ENCODE measurements around the gene RANGRF. TPM values are rescaled to one million over a fixed set of nuclear protein-coding genes. Genes with fewer than 3 reads are reported as not detected.

RANGRF gene
- total and polyA plus RNA-seq, 2 donors = 29.0 to 51.3 TPM

DNA sequence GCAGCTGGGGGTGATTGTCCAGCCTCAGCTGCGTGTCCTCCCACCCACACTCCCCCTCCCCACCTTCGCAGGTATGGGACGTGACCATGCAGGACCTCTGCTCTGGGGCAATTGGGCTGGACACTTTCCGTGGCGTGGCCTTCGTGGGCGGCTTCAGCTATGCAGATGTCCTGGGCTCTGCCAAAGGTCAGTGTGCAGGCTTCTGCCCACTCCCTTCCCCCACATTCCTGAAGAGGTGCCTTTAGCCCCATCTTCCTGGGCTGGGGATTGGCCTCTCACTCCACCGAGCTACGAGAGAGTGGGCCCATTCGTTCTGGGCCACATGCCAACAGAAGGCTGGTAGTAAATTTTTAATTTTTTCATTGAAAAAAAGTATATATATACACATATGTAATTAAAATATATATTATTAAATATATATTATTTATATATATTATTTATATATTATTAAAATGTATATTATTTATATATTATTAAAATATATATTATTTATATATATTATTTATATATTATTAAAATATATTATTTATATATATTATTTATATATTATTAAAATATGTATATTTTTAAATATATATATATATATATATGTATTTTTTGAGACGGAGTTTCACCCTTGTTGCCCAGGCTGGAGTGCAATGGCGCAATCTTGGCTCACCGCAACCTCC, 20.9 kb upstream of the RANGRF start:
- DNase-seq (ENCODE audit: low read depth in 6 of 9, low spot score in 9 of 9) = no peak
- no peaks in the 10 kb centered on the region for H3K27me3 ChIP-seq (ENCODE audit: control insufficient read depth in 2 of 2, insufficient read depth in 1 of 2, low read length in 1 of 2)
- no peak overlapping the region for H3K27ac ChIP-seq (ENCODE audit: low read depth in 1 of 2, low read length in 1 of 2)
- 97% methylated on average over 13 of the region's 13 CpGs for WGBS
- no peak overlapping the region for H3K4me3 ChIP-seq (ENCODE audit: low read length in 2 of 2)
- peaks cover 60 to 64% of the 10 kb centered on the region in 2 donors for H3K36me3 ChIP-seq (ENCODE audit: control insufficient read depth in 2 of 2, insufficient read depth in 2 of 2, low read length in 1 of 2)
- no peaks in the 10 kb centered on the region for H3K4me1 ChIP-seq (ENCODE audit: control insufficient read depth in 2 of 2, insufficient read depth in 2 of 2, low read length in 2 of 2)
- no peaks in the 10 kb centered on the region for H3K9me3 ChIP-seq (ENCODE audit: control insufficient read depth in 2 of 2, insufficient read depth in 1 of 2, low read length in 1 of 2)

DNA sequence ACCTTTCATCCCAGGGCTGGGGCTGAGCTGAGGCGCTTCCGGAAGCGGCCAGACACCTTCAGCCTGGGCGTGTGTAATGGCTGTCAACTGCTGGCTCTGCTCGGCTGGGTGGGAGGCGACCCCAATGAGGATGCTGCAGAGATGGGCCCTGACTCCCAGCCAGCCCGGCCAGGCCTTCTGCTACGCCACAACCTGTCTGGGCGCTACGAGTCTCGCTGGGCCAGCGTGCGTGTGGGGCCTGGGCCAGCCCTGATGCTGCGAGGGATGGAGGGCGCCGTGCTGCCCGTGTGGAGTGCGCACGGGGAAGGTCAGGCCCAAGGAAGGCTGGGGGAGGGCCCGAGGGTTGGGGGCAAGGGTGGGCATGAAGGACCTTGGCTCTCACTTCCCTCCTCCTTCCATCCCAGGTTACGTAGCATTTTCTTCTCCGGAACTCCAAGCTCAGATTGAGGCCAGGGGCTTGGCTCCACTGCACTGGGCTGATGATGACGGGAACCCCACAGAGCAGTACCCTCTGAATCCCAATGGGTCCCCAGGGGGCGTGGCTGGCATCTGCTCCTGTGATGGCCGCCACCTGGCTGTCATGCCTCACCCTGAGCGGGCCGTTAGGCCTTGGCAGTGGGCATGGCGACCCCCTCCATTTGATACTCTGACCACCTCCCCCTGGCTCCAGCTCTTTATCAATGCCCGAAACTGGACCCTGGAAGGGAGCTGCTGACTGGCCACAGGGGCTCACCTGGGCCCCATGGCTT, 19.7 kb upstream of the RANGRF start:
- Histone ChIP-seq H3K4me1 (ENCODE audit: control insufficient read depth in 2 of 2, insufficient read depth in 2 of 2, low read length in 2 of 2) (no peaks in the 10 kb centered on the region), H3K9me3 (ENCODE audit: control insufficient read depth in 2 of 2, insufficient read depth in 1 of 2, low read length in 1 of 2) (no peaks in the 10 kb centered on the region), H3K4me3 (ENCODE audit: low read length in 2 of 2) (no peak overlapping the region), H3K27me3 (ENCODE audit: control insufficient read depth in 2 of 2, insufficient read depth in 1 of 2, low read length in 1 of 2) (no peaks in the 10 kb centered on the region), H3K36me3 (ENCODE audit: control insufficient read depth in 2 of 2, insufficient read depth in 2 of 2, low read length in 1 of 2) (peaks cover 49 to 53% of the 10 kb centered on the region in 2 donors), H3K27ac (ENCODE audit: low read depth in 1 of 2, low read length in 1 of 2) (no peak overlapping the region)
- no peak for DNase-seq (ENCODE audit: low read depth in 6 of 9, low spot score in 9 of 9)
- 97% methylated on average over 29 of the region's 29 CpGs for WGBS

DNA sequence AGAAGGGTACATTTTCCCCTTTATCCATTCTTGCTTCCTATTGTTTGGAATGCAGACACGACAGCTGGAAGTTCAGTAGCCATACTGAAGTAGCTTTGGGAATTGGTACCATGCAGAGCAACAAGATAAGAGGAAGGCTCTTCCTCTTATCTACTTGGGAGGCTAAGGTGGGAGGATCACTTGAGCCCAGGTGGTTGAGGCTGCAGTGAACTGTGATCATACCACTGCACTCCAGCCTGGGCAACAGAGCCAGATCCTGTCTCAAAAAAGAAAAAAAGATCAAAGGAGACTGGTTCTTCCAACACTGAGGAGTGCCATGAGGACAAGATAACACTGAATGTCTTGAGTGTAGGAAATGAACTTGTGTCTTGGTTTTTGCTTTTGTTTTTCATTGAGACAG, 16.0 kb upstream of the RANGRF start:
- 100% methylated on average over 1 of the region's 1 CpG for WGBS
- Histone ChIP-seq H3K36me3 (ENCODE audit: control insufficient read depth in 2 of 2, insufficient read depth in 2 of 2, low read length in 1 of 2) (peaks cover 17 to 21% of the 10 kb centered on the region in 2 donors), H3K4me1 (ENCODE audit: control insufficient read depth in 2 of 2, insufficient read depth in 2 of 2, low read length in 2 of 2) (no peaks in the 10 kb centered on the region), H3K4me3 (ENCODE audit: low read length in 2 of 2) (no peak overlapping the region), H3K27me3 (ENCODE audit: control insufficient read depth in 2 of 2, insufficient read depth in 1 of 2, low read length in 1 of 2) (no peaks in the 10 kb centered on the region), H3K27ac (ENCODE audit: low read depth in 1 of 2, low read length in 1 of 2) (no peak overlapping the region), H3K9me3 (ENCODE audit: control insufficient read depth in 2 of 2, insufficient read depth in 1 of 2, low read length in 1 of 2) (no peaks in the 10 kb centered on the region)
- DNase-seq (ENCODE audit: low read depth in 6 of 9, low spot score in 9 of 9) = no peak

DNA sequence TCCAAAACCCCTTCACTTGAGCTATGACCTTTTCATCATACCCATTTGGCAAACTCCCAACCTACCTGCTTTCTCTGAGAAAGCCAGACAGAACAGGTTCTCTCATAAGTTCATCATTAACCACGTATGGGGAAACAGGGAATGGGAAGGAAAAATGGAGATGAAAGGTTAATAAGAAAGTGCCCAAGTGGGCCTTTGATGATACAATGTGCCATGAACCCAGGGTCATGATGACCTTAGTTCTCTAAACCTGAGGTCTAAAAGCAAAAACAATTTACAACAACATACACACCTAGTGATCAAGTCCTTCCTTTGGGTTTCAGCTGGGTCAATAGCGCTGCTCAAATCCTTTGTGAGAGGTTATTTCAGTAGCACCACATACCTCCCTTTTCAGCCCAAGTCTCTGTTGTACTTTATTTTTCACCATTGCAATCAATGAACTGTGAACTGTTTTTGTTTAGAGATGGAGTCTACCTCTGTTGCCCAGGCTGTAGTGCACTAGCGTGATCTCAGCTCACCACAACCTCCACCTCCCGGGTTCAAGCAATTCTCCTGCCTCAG, 14.5 kb upstream of the RANGRF start:
- DNase-seq (ENCODE audit: low read depth in 6 of 9, low spot score in 9 of 9) = no peak
- Histone ChIP-seq H3K9me3 (ENCODE audit: control insufficient read depth in 2 of 2, insufficient read depth in 1 of 2, low read length in 1 of 2) (no peaks in the 10 kb centered on the region), H3K4me3 (ENCODE audit: low read length in 2 of 2) (no peak overlapping the region), H3K27ac (ENCODE audit: low read depth in 1 of 2, low read length in 1 of 2) (no peak overlapping the region), H3K27me3 (ENCODE audit: control insufficient read depth in 2 of 2, insufficient read depth in 1 of 2, low read length in 1 of 2) (no peaks in the 10 kb centered on the region), H3K4me1 (ENCODE audit: control insufficient read depth in 2 of 2, insufficient read depth in 2 of 2, low read length in 2 of 2) (no peaks in the 10 kb centered on the region), H3K36me3 (ENCODE audit: control insufficient read depth in 2 of 2, insufficient read depth in 2 of 2, low read length in 1 of 2) (peaks cover 8 to 16% of the 10 kb centered on the region in 2 donors)
- 98% methylated on average over 4 of the region's 4 CpGs for WGBS

DNA sequence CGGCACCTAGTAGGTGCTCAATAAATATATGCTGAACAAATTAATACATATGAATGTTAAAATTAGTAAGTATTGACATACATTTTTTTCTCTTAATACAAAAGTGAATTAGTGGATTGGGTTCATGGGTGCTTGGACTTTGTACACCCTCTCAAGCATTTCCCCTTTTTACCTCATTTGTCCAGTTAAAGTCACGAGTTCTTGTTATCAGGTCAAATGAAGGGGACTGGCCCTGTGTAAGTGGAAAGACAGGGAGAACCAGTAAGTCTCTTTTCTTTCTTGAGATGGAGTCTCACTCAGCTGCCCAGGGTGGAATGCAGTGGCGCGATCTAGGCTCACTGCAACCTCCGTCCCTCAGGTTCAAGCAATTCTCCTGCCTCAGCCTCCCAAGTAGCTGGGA, 13.7 kb upstream of the RANGRF start:
- Histone ChIP-seq H3K9me3 (ENCODE audit: control insufficient read depth in 2 of 2, insufficient read depth in 1 of 2, low read length in 1 of 2) (no peaks in the 10 kb centered on the region), H3K27ac (ENCODE audit: low read depth in 1 of 2, low read length in 1 of 2) (no peak overlapping the region), H3K36me3 (ENCODE audit: control insufficient read depth in 2 of 2, insufficient read depth in 2 of 2, low read length in 1 of 2) (peaks cover 0 to 8% of the 10 kb centered on the region in 2 donors), H3K4me1 (ENCODE audit: control insufficient read depth in 2 of 2, insufficient read depth in 2 of 2, low read length in 2 of 2) (no peaks in the 10 kb centered on the region), H3K4me3 (ENCODE audit: low read length in 2 of 2) (no peak overlapping the region), H3K27me3 (ENCODE audit: control insufficient read depth in 2 of 2, insufficient read depth in 1 of 2, low read length in 1 of 2) (no peaks in the 10 kb centered on the region)
- DNase-seq (ENCODE audit: low read depth in 6 of 9, low spot score in 9 of 9) = no peak
- 91% methylated on average over 5 of the region's 5 CpGs for WGBS

DNA sequence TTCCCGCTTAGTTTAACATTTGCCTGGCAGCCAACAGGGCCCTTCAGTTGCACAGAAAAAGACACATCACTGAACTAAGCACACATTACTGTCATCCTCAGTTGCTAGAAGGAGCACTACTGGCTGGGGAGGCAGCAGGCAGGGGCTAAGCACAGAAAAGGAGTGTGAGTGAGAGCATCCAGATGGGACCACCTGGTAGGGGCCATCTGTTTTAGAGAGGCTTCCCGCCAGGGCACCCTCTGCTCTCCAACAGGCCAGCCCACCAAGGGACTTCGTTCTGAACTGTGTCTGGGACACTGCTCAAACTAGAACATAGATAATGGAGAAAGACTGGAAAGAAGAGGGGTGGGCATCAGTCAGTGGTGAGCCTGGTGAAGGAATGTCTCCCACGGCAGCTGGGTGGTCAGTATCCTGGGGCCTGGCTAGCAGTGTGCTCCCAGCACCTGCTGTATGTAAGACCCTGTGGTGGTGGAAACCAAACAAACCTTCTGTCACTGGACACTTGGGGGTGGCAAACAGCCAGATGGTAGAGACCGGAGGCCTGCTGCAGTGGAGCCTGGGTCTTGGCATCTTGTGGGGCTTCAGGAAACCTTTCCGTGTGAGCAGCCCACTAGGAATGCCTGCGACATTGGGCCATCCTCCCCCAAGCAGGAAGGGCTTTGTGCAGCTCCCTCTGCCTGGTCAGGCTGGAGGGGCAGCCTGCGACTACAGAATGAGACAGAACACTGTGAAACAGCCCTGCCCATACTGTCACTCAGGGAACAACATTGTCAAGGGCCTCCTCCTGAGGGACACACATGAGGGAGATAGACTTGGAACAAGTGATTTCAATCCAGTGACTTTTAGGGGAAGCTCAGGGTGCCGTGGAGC, 12.8 kb upstream of the RANGRF start:
- H3K27ac ChIP-seq (ENCODE audit: low read depth in 1 of 2, low read length in 1 of 2) = no peak overlapping the region
- no peak overlapping the region for H3K4me3 ChIP-seq (ENCODE audit: low read length in 2 of 2)
- DNase-seq (ENCODE audit: low read depth in 6 of 9, low spot score in 9 of 9) = no peak
- WGBS = 97% methylated on average over 9 of the region's 9 CpGs
- H3K9me3 ChIP-seq (ENCODE audit: control insufficient read depth in 2 of 2, insufficient read depth in 1 of 2, low read length in 1 of 2) = no peaks in the 10 kb centered on the region
- peaks cover 0 to 4% of the 10 kb centered on the region in 2 donors for H3K36me3 ChIP-seq (ENCODE audit: control insufficient read depth in 2 of 2, insufficient read depth in 2 of 2, low read length in 1 of 2)
- H3K27me3 ChIP-seq (ENCODE audit: control insufficient read depth in 2 of 2, insufficient read depth in 1 of 2, low read length in 1 of 2) = no peaks in the 10 kb centered on the region
- H3K4me1 ChIP-seq (ENCODE audit: control insufficient read depth in 2 of 2, insufficient read depth in 2 of 2, low read length in 2 of 2) = no peaks in the 10 kb centered on the region

DNA sequence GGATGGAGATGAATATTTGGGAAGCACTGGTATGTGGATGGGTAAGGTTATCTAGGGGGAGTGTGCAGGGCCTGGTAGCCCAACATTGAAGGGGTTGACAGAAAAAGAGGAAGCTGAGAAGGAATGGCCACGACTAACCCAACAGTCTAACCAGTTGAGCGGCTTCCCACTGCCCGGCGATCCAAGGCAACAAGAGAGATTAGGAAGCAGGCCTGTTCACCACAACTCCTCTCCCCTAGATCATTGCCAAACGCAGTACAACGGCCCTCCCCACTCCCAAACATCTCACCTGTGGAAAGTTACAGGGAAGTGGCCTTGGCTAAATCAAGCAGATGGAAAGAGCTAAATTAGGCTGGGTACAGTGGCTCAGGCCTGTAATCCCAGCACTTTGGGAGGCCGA, 11.2 kb upstream of the RANGRF start:
- Histone ChIP-seq H3K36me3 (ENCODE audit: control insufficient read depth in 2 of 2, insufficient read depth in 2 of 2, low read length in 1 of 2) (no peaks in the 10 kb centered on the region), H3K27ac (ENCODE audit: low read depth in 1 of 2, low read length in 1 of 2) (no peak overlapping the region), H3K4me1 (ENCODE audit: control insufficient read depth in 2 of 2, insufficient read depth in 2 of 2, low read length in 2 of 2) (no peaks in the 10 kb centered on the region), H3K4me3 (ENCODE audit: low read length in 2 of 2) (no peak overlapping the region), H3K9me3 (ENCODE audit: control insufficient read depth in 2 of 2, insufficient read depth in 1 of 2, low read length in 1 of 2) (no peaks in the 10 kb centered on the region), H3K27me3 (ENCODE audit: control insufficient read depth in 2 of 2, insufficient read depth in 1 of 2, low read length in 1 of 2) (no peaks in the 10 kb centered on the region)
- no peak for DNase-seq (ENCODE audit: low read depth in 6 of 9, low spot score in 9 of 9)
- WGBS = 94% methylated on average over 7 of the region's 7 CpGs

DNA sequence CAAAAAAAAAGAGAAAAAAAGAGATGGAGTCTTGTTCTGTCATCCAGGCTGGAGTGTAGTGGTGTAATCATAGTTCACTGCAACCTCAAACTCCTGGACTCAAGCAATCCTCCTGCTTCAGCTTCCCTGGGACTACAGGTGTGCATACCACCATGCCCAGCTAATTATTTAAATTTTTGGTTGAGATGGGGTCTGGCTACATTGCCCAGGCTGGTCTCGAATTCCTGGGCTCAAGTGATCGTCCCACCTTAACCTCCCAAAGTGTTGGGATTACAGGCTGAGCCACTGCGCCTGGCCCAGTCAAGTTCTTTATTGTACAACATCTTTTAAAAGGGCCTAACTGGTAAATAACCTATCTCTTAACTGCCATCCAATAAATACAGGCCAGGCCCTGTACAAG, 6.1 kb upstream of the RANGRF start:
- 79% methylated on average over 3 of the region's 3 CpGs for WGBS
- Histone ChIP-seq H3K4me1 (ENCODE audit: control insufficient read depth in 2 of 2, insufficient read depth in 2 of 2, low read length in 2 of 2) (peaks cover 0 to 3% of the 10 kb centered on the region in 2 donors), H3K9me3 (ENCODE audit: control insufficient read depth in 2 of 2, insufficient read depth in 1 of 2, low read length in 1 of 2) (no peaks in the 10 kb centered on the region), H3K27me3 (ENCODE audit: control insufficient read depth in 2 of 2, insufficient read depth in 1 of 2, low read length in 1 of 2) (no peaks in the 10 kb centered on the region), H3K4me3 (ENCODE audit: low read length in 2 of 2) (no peak overlapping the region), H3K27ac (ENCODE audit: low read depth in 1 of 2, low read length in 1 of 2) (no peak overlapping the region), H3K36me3 (ENCODE audit: control insufficient read depth in 2 of 2, insufficient read depth in 2 of 2, low read length in 1 of 2) (no peaks in the 10 kb centered on the region)
- no peak for DNase-seq (ENCODE audit: low read depth in 6 of 9, low spot score in 9 of 9)

Measured in thymus (tissue), 11 donors.